ENCODE measurements around the gene C10orf105. TPM values are rescaled to one million over a fixed set of nuclear protein-coding genes. Genes with fewer than 3 reads are reported as not detected.

C10orf105 gene
- total RNA-seq, 1 donor from 2014 or later, result not detected

DNA sequence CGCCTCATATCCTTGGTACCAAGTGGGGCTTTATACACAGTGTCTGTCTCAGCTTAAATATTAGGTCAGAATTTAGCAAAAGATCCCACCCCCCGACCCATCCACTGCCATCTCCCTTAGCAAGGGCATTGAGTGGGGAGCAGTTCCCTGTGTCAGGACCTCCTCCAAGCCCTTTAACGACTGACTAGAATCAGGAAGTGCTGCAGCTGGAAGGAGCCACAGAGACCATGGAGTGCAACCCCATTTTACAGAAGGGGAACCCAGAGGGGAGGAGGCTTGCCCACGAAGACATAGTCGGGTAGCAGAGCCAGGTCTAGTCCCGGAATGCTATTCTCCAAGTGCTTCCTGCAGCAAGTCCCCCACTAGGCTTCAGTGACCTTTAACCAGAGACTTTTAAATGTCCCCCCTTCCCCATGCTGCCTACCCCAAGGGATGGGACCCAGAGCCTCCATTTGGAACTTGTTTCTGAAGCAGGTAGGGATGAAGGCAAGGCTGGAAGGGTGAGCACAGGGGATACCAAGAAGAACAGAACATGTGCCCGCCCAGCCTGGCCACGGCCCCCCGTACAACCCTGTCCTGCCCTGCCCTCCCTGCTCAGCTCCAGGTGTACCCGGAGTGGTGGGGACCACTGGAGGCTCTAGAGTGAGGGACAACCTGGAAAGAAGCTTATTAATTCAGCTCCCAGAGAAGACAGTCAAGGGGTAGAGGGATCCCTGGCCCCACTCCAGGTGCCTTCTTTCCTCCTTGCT lies 41.3 kb downstream of the C10orf105 start:
- H3K27ac Mint-ChIP-seq (ENCODE audit: unreplicated experiment), result no peak overlapping the region
- no peaks in the 10 kb centered on the region for H3K9me3 Mint-ChIP-seq (ENCODE audit: low read depth)
- H3K36me3 Mint-ChIP-seq (ENCODE audit: low read depth), result no peaks in the 10 kb centered on the region
- no peak overlapping the region for H3K4me3 Mint-ChIP-seq (ENCODE audit: unreplicated experiment)
- DNase-seq (ENCODE audit: low spot score), result no peak
- TF ChIP-seq, protein P1, sequence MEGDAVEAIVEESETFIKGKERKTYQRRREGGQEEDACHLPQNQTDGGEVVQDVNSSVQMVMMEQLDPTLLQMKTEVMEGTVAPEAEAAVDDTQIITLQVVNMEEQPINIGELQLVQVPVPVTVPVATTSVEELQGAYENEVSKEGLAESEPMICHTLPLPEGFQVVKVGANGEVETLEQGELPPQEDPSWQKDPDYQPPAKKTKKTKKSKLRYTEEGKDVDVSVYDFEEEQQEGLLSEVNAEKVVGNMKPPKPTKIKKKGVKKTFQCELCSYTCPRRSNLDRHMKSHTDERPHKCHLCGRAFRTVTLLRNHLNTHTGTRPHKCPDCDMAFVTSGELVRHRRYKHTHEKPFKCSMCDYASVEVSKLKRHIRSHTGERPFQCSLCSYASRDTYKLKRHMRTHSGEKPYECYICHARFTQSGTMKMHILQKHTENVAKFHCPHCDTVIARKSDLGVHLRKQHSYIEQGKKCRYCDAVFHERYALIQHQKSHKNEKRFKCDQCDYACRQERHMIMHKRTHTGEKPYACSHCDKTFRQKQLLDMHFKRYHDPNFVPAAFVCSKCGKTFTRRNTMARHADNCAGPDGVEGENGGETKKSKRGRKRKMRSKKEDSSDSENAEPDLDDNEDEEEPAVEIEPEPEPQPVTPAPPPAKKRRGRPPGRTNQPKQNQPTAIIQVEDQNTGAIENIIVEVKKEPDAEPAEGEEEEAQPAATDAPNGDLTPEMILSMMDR (IDR thresholded peaks at IDR 0.05), result no peak
- no peaks in the 10 kb centered on the region for H3K4me1 Mint-ChIP-seq (ENCODE audit: low read depth)
- H3K27me3 Mint-ChIP-seq (ENCODE audit: low read depth), result peaks cover 46% of the 10 kb centered on the region

DNA sequence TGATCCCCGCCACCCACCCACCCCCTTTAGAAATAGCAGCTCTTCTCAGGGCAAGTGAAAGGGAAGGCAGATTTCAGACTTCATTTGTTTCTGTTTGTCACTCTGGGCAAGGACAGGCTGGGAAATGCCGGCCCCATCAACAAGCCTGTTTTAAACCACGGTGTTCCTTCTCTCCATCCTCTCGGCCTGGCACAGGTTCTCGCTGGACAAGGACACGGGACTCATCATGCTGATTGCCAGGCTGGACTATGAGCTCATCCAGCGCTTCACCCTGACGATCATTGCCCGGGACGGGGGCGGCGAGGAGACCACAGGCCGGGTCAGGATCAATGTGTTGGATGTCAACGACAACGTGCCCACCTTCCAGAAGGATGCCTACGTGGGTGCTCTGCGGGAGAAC lies 42.3 kb downstream of the C10orf105 start:
- no peak for DNase-seq (ENCODE audit: low spot score)
- H3K4me1 Mint-ChIP-seq (ENCODE audit: low read depth), result no peaks in the 10 kb centered on the region
- H3K36me3 Mint-ChIP-seq (ENCODE audit: low read depth), result no peaks in the 10 kb centered on the region
- H3K27me3 Mint-ChIP-seq (ENCODE audit: low read depth), result peaks cover 41% of the 10 kb centered on the region
- no peaks in the 10 kb centered on the region for H3K9me3 Mint-ChIP-seq (ENCODE audit: low read depth)
- no peak overlapping the region for H3K4me3 Mint-ChIP-seq (ENCODE audit: unreplicated experiment)
- TF ChIP-seq, protein P1 (IDR thresholded peaks at IDR 0.05), result no peak
- no peak overlapping the region for H3K27ac Mint-ChIP-seq (ENCODE audit: unreplicated experiment)

GRCh38 chr10:71675295-71675970 lies 44.1 kb downstream of the C10orf105 start:
- Mint-ChIP-seq H3K36me3 (ENCODE audit: low read depth) (no peaks in the 10 kb centered on the region), H3K27me3 (ENCODE audit: low read depth) (peaks cover 29% of the 10 kb centered on the region), H3K27ac (ENCODE audit: unreplicated experiment) (no peak overlapping the region), H3K4me3 (ENCODE audit: unreplicated experiment) (no peak overlapping the region), H3K4me1 (ENCODE audit: low read depth) (no peaks in the 10 kb centered on the region), H3K9me3 (ENCODE audit: low read depth) (no peaks in the 10 kb centered on the region)
- no peak for DNase-seq (ENCODE audit: low spot score)
- TF ChIP-seq, protein P1 (IDR thresholded peaks at IDR 0.05), result no peak

GRCh38 chr10:71671994-71672946 lies 47.3 kb downstream of the C10orf105 start:
- Mint-ChIP-seq H3K36me3 (ENCODE audit: low read depth) (no peaks in the 10 kb centered on the region), H3K27me3 (ENCODE audit: low read depth) (peaks cover 18% of the 10 kb centered on the region), H3K27ac (ENCODE audit: unreplicated experiment) (no peak overlapping the region)

More at GRCh38 chr10:71671994-71672946, 47.3 kb downstream of the C10orf105 start:
- TF ChIP-seq, protein P1 (IDR thresholded peaks at IDR 0.05), result no peak
- H3K9me3 Mint-ChIP-seq (ENCODE audit: low read depth), result no peaks in the 10 kb centered on the region
- H3K4me1 Mint-ChIP-seq (ENCODE audit: low read depth), result no peaks in the 10 kb centered on the region
- no peak overlapping the region for H3K4me3 Mint-ChIP-seq (ENCODE audit: unreplicated experiment)
- DNase-seq (ENCODE audit: low spot score), result no peak
